HG03097 (cell line): ENCODE data around the gene MT1A.

ENCODE experiments used
- ATAC-seq: cut with Tn5 transposase; IDR thresholded peaks from one replicate; pipeline ENCODE4 v1.9.1; 2021; ENCODE audit not compliant: unreplicated experiment, low FRiP score

MT1A gene

DNA sequence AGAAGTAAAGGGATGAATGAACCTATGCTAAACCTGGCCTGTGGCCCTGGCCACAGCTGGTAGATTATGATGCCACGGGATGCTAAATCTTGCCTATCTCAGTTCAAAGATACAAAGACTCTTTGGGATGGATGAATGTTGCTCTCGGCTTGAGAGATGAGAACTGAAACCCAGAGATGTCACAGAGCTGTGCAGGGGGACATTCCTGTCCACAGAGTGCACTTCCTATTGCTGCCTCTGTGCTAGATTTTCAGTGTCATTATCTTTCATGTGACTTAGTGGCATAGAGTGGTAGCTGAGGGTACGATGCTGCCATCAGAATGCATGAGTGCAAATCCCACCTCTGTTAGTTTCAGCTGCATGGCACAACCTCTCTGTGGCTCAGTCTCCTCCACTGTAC, 8.3 kb upstream of the MT1A start:
- peak; percentile 72 for ATAC-seq

DNA sequence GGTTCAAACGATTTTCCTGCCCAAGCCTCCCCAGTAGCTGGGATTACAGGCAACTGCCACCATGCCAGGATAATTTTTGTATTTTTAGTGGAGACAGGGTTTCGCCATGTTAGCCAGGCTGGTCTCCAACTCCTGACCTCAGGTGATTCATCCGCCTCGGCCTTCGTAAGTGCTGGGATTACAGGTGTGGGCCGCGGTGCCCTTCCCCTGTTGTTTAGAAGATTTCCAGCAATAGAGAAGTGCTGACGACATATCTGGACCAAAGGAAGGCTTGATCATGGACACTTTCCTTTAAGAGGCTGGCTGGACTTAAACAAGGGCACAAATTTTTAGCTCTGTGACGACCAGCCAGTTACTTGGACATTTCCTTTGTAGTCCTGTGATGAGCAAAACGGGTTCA, 7.3 kb upstream of the MT1A start:
- ATAC-seq = no peak

DNA sequence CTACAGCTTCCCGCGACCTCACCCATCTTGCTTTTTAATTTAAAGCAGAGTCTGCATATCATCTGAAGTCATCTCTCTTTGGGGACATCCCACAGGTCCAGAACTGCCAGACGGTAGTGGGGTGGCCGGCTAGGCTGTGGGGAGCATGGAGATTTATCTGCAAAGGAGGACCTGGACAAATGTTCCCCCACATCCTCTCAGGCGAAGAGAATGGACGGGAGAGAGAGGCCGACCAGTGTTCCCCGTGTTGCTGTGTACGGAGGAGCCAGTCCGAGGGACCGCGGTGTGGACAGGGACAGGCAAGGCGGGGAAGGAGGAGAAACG, 6.7 kb upstream of the MT1A start:
- no peak for ATAC-seq

DNA sequence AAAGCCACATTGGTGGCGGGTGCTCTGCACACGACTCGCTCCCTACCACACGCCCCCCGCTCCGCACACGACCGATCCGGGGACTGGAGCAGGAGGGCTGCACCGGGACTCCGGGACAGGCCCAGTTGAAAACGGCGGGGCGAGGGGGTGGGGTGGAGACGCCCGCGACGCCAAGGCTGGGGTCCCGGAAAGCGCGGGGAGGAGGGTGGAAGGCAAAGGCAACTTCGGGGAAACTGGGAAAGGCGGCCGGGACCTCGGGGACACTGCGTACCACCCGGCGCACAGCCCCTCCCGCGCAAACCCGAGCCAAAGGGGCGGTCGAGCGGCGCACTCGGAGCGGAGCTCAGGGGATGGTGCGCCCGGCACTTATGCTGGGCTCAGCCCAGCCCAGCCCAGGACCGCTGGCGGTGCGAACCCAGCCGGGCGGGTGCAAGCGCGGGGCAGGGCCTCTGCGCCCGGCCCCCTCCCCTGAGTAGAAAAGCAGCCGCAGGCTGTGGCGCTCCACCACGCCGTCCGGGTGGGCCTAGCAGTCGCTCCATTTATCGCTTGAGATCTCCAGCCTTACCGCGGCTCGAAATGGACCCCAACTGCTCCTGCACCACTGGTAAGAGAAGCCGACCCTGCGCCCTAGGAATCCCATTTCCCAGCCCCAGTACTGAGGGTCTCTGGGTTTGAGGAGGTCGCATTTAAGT, 6.2 kb upstream of the MT1A start, which contains the start of gene MT1M:
TSS of gene MT1M (plus strand) at position 504 of the 692 bp plus-strand sequence. CDS start at position 577, 73 bp downstream.
- no peak for ATAC-seq

DNA sequence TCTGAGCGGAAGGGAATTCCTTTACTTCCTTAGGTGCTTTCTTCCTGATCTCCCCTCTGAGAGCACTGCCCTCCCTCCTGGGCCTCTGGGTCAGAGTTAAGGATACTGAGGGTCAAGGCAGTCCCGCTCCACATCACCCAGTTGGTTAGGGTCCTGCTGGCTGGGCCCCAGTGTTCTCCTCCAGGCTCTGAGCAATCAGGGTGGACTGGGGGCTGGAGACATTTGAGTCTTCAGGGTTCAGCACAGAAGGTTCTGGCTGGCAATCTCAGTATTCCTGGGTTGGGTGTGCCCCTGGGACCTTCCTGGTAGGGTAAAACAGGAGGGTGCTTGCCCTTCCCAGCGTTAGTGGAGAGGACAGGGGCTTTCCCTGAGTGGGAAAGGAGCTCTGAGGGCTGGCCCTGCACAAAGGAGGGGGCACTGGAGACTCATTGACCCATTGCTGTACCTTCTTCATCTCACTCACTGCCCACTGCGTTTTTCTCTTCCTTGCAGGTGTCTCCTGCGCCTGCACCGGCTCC, 5.6 kb upstream of the MT1A start:
- ATAC-seq = no peak

DNA sequence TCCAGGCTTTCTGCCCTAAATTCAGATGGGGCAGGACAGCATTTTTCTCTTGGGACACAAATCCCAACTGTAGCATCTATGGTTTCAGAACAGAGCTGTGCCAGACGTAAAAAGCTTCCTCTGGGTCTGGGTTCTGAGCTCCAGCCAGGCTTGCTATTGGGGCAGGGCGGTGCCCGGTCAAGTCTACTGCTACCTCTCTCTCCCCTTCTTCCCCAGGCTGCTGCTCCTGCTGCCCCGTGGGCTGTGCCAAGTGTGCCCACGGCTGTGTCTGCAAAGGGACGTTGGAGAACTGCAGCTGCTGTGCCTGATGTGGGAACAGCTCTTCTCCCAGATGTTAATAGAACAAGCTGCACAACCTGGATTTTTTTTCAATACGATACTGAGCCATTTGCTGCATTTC, 4.9 kb upstream of the MT1A start:
- ATAC-seq = no peak

DNA sequence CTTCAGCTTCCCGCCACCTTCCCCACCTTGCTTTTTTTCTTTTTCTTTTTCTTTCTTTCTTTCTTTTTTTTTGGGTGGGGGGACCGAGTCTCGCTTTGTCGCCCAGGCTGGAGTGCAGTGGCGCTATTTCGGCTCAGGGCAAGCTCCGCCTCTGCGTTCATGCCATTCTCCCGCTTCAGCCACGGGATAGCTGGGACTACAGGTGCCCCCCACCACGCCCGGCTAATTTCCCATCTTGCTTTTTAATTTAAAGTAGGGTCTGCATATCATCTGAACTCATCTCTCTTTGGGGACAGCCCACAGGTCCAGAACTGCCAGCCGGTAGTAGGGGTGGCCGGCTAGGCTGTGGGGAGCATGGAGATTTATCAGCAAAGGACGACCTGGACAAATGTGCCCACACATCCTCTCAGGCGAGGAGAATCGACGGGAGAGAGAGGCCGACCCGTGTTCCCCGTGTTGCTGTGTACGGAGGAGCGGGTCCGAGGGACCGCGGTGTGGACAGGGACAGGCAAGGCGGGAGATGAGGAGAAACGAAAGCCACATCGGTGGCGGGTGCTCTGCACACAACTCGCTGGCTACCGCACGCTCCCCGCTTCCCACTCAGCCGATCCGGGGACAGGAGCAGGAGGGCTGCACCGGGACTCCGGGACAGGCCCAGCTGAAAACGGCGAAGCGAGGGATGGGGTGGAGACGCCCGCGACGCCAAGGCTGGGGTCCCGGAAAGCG, 3.6 kb upstream of the MT1A start:
- no peak for ATAC-seq

DNA sequence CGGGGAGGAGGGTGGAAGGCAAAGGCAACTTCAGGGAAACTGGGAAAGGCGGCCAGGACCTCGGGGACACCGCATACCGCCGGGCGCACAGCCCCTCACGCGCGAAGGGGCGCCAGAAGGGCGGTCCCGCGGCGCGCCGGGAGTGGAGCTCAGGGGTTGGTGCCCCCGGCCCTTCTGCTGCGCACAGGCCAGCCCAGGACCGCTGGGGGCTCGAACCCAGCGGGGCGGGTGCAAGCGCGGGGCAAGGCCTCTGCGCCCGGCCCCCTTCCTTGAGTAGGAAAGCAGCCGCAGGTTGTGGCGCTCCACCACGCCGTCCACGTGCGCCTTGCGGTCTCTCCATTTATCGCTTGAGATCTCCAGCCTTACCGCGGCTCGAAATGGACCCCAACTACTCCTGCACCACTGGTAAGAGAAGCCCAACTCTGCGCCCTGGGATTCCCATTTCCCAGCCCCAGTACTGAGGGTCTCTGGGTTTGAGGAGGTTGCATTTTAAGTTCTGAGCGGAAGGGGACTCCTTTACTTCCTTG, 3.0 kb upstream of the MT1A start:
- ATAC-seq = no peak

DNA sequence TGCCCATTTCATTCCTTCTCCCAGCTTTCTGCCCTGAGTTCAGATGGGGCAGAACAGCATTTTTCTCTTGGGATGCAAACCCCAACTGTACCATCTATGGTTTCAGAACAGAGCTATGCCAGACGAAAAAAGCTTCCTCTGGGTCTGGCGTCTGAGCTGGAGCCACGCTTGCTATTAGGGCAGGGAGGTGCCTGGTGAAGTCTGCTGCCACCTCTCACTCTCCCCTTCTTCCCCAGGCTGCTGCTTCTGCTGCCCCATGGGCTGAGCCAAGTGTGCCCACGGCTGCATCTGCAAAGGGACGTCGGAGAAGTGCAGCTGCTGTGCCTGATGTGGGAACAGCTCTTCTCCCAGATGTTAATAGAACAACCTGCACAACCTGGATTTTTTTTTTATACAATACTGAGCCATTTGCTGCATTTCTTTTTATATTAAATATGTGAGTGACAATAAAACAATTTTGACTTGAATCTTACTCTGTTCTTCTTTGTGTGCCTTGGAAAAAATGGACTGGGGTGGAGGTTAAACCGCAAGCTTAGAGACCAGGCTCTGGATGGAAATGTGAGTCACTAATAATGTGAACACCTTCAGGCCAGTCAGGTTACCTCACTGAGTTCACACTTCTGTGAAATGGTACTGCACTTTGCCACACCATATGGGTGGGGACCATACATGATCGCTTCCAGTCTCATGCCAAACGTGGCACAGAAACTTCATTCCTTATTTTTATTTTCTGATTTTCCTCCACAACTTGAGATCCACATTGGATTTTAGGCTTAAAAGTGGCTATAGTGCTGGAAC, 1.7 kb upstream of the MT1A start:
- no peak for ATAC-seq

DNA sequence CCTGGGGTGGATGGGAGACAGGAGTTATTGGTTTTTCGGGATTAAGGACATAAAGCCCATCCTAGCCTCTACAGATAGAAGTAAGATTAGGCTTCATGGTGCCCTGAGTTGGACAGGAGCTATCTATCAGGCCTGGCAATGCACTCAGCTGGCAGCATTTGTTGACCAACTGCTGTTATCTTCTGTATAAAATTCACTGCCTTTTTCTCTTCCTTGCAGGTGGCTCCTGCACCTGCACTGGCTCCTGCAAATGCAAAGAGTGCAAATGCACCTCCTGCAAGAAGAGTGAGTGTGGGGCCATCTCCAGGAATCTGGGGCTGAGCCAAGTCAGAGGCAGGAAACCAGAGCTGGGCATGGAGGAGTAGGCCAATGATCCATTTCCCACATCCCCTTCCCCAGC, 579 bp downstream of the MT1A start:
- no peak for ATAC-seq

DNA sequence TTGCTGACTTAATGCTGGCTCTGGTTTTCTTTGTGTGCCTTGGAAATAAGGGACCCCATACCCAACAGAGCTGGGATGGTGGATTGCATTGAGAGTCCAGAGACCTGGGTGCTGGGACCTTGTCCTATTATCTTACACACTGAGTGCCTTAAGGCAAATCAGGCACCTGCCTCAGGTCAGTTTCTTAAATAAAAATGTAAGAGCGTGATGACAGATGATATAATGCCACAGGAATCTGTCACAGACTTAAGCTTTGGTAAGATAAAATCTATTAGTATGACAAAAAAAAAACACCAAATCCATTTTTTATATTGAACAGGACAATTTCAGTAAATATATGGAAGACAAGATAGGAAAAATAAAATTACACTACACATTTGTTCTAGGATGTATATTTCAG, 1.6 kb downstream of the MT1A start:
- no peak for ATAC-seq

DNA sequence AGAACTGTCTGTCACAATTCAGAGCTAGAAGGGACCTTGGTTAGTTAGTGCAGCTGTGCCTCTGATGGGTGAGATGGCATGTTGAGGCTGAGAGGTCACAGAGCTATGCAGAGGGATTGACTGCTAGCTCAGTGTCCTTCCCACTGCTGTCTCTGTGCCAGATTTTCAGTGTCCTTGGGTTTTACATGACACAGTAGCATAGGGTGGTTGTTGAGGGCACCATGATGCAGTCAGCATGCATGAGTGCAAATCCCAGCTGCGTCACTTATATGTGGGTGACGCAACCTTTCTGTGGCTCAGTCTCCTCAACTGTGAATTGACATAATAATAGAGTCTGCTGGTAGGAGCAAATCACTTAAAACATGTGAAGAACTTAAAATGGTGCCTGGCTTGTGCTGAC, 2.7 kb downstream of the MT1A start:
- no peak for ATAC-seq

DNA sequence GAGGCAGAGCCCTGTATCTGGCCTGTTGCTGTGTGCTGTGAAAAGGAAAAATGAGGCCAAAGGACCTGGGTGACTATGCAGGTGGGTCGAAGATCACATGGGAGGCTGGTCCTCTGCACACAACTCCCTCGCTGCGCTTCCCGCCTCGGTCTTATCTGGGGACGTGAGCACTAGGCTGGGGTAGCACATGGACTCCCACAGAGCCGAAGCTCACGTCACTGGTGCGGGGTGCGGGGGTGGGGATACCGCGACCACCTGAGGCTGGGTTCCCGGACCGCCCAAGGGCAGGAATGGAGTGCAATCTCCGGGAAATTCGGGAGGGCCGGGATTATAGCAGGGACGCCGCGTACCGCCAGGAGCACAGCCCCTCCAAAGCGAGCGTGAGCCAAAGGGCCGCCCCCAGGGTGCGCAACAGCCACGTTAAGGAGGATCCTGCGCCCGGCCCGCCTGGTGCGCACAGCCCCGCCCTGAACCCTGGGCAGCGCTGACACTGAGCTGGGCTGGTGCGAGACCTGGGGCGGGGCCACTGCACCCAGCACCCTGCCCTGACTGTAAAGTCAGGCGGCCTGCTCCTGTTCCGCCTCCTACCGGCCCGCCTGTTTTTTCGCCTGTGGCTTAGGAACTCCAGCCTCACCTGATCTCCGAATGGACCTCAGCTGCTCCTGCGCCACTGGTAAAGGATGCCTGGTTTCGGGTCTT, 4.8 kb downstream of the MT1A start:
- no peak for ATAC-seq

DNA sequence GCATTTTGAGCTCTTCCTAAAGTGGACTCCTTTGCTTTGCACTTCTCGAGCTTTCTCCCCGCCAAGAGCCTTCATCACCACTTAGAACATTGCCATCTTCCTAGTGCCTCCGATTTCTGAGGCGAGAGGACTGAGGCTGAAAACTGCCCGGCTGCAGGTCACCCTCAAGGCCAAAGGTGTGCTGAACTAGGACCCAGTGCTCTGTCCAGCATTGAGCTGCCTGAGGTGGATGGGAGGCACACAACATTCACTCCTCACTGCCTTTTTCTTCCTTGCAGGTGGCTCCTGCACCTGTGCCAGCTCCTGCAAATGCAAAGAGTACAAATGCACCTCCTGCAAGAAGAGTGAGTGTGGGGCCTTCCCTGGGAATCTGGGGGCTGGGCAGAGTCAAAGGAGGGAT, 5.4 kb downstream of the MT1A start:
- no peak for ATAC-seq

DNA sequence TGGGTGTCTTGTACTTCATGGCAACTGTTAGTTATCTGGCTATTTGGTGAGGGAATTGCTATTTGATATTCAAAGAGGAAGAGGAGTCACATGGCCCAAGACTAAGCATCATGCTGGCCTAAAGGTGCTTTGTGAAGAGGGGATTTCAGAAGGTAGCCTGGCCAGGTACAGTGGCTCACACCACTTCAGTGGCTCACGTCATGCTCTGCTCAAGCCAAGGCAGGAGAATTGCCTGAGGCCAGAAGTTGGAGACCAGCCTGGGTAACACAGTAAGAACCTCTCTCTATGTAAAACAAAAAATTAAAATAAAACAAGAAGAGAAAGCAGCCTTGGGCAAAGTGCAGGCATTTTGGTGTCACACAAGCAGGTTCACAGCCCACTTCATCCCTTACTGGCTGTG, 6.8 kb downstream of the MT1A start:
- no peak for ATAC-seq

DNA sequence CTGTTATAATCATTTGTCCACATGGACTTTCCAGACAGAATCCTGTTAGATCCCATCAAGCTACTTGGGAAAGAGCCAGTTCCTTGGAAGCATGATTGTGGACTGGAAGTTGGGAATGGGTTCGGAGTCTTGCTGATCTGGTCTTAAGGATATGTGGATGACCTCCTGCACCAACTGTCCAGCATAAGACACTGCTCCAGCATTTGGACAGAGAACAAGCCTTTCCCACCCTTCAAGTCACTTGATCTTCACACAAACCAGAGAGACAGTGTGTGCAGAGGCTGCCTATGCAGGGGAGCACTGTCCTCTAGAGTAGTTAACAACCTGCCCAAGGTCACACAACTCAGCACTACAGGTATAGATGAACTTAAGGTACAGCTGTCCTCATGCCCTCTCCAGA, 7.4 kb downstream of the MT1A start:
- ATAC-seq = no peak

DNA sequence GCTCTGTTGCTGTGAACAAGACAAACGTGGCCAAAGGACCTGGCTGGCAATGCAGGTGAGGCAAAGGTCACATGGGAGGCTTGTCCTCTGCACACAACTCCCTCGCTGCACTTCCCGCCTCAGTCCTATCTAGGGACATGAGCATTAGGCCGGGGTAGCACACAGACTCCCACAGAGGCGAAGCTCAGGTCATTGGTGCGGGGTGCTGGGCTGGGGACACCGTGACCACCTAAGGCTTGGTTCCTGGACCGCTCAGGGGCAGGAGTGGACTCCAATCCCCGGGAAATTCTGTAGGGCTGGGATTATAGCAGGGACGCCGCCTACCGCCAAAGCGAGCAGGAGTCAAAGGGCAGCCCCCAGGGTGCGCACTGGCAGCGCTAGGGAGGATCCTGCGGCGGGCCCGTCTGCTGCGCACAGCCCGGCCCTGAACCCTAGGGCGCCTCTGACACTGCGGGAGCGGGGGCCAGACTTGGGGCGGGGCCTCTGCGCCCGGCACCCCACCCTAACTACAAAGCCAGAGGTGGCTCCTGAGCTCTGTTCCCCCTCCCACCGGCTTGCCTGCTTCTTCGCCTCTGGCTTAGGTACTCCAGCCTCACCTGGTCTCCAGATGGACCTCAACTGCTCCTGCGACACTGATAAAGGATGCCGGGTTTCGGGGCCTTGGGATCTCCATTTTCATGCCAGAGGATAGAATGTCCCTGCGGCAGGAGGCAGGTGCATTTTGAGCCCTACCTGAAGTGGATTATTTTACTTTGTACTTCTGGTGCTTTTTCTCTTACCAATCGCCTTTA, 9.4 kb downstream of the MT1A start:
- no peak for ATAC-seq

DNA sequence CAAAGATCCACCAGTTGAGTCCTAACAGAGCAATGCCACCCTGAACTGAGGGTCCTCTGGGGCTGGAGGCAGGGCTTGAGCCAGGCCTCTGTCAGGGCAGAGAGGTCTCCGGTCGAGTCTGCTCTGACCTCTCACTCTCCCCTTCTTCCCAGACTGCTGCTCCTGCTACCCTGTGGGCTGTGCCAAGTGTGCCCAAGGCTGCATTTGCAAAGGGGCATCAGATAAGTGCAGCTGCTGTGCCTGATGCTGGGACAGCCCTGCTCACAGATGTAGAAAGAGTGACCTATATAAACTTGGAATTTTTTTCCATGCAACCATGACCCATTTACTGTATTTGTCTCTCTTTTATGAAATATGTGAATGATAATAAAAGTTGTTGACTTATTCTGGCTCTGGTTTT, 10.8 kb downstream of the MT1A start:
- ATAC-seq = no peak

DNA sequence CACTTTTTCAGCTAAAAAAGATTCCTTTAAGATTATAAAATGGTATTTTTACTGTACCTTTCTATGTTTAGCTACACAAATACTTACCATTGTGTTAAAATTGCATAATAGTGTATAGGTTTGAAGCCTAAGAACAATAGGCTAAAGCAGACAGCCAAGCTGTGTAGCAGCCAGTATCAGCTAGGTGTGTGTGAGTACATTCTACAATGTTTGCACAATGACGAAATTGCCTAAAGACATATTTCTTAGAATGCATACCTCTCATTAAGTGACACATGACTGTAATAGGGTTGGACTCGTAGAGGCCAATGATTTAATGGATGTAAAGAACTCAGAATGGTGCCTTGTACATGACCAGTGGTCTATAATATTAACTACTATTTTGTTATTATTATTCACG, 11.4 kb downstream of the MT1A start:
- ATAC-seq = no peak

DNA sequence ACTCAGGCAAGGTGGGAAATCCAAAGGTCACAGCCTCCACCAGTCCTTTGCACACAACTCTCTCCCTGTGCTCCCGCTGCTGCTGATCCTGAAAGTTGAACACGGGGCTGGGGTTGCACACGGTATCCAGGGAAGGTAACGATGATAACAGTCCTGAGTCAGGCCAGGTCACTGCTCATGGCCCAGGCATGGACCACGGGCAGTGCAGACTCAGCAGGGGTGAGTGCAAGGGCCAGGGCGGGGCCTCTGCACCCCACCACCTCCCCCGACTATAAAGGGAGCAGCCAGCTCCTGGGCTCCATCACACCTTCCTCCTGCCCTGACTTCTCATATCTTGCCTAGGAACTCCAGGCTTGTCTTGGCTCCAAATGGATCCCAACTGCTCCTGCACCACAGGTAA, 13.1 kb downstream of the MT1A start, which contains the start of gene MT1B:
TSS of gene MT1B (plus strand) at position 301 of the 400 bp plus-strand sequence. CDS start at position 369, 68 bp downstream.
- no peak for ATAC-seq
